Ovary (tissue), 9 donors: ENCODE results near the gene SCO2. TPM values are rescaled to one million over a fixed set of nuclear protein-coding genes. Genes with fewer than 3 reads are reported as not detected.
A peak's percentile ranks its signal among the peaks of the same experiment; 100 is the strongest.

ENCODE experiments used
- DNase-seq, 5 donors: peaks; one replicate each; pipeline ENCODE4 v3.0.0-alpha.2; 2019 to 2020
- H3K27ac ChIP-seq, 2 donors: fragments of 200-600 bp; one replicate each; pipeline versions ENCODE4 v1.5.1 to v1.8.0; 2019 to 2022
- H3K27me3 ChIP-seq: fragments of 200-600 bp; one replicate; pipeline ENCODE4 v1.8.0; 2022
- H3K36me3 ChIP-seq: fragments of 200-600 bp; sonication (generic); one replicate; pipeline ENCODE4 v1.5.1; 2019
- H3K4me1 ChIP-seq: one replicate; pipeline ENCODE4 v1.8.1; 2013; ENCODE audit warnings: mild to moderate bottlenecking, moderate library complexity; ENCODE audit not compliant: insufficient read depth
- H3K4me3 ChIP-seq: fragments of 200-600 bp; sonication (generic); one replicate; pipeline ENCODE4 v1.5.1; 2017
- H3K9me3 ChIP-seq, 2 donors: fragments of 200-600 bp in 1 of 2; sonication (generic) in 1 of 2; one replicate each; pipeline versions ENCODE4 v1.5.1 to v1.8.1; 2013 to 2019; ENCODE audit warnings: mild to moderate bottlenecking in 1 of 2, moderate library complexity in 1 of 2
- EP300 ChIP-seq: sonication (generic); formaldehyde crosslinking; IDR thresholded peaks from one replicate; pipeline ENCODE4 v1.6.1; 2017; ENCODE audit warnings: antibody characterized with exemption
- POLR2A ChIP-seq: fragments of 450-650 bp; IDR thresholded peaks from one replicate; pipeline ENCODE4 v1.6.1; 2017; ENCODE audit warnings: antibody characterized with exemption, mild to moderate bottlenecking, moderate library complexity
- WGBS, 3 donors: extraction: QIAGEN DNeasy Blood & Tissue Kit in 1 of 3; methylation state at CpG; one replicate each; pipeline versions ENCODE4 v1.1.5 to v1.1.7; 2013 to 2017; 5-methylcytosine and 5-hydroxymethylcytosine counted together
- intact Hi-C, 4 donors: fragments of 100-400 bp; cut with DNase I; formaldehyde crosslinking; loops; one replicate each; pipeline versions ENCODE4 v1.11.0 to v1.15.1; 2022 to 2023
- polyA plus RNA-seq, 2 donors: library from polyadenylated mRNA; stranded (reverse); fragments of 200-250 nt in 1 of 2; fragments of 350-450 nt in 1 of 2; fragmentation: Illumina TruSeq in 1 of 2; extraction: RNeasy Lipid Tissue Mini Kit (QIAGEN cat#74804) in 1 of 2; gene quantifications; one replicate each; pipeline ENCODE4 v1.2.3, GENCODE V29; 2013 to 2014
- total RNA-seq, 7 donors: library from RNA; depleted of rRNA in 2 of 7; stranded (reverse); fragments of >200 nt in 2 of 7; fragmentation: NEBNext Ultra II Directional in 3 of 7; extraction: Animal tissue kit (Norgen Biotek cat#: 25700) in 3 of 7; gene quantifications; one replicate each; pipeline versions ENCODE4 v1.1.0 to v1.2.4, GENCODE V29; 2016 to 2023
- TF ChIP-seq, protein P1 (sequence below), 3 donors: fragments of 450-650 bp in 2 of 3; fragments of 200-600 bp in 1 of 3; IDR thresholded peaks; one replicate each; pipeline versions ENCODE4 v1.5.1 to v1.8.0; 2016 to 2022; ENCODE audit warnings: antibody characterized with exemption in 3 of 3, mild to moderate bottlenecking in 1 of 3
- donor health status: DM: no; HTN: no; CAD: no; lungs with moderate emphysema.
- donor health status: DM: no; HTN: no; CAD: no.
- donor health status: Bipolar disorder and iron deficiency.
- donor health status: DM: yes; HTN: yes; CAD: no.
- donor health status: DM: no; HTN: no; CAD: no.
- donor health status: DM: yes; HTN: yes; CAD: no.

The SCO2 gene
- total and polyA plus RNA-seq, 9 donors, result 0.73 to 5.1 (median 0.97) TPM; not detected in 4

DNA sequence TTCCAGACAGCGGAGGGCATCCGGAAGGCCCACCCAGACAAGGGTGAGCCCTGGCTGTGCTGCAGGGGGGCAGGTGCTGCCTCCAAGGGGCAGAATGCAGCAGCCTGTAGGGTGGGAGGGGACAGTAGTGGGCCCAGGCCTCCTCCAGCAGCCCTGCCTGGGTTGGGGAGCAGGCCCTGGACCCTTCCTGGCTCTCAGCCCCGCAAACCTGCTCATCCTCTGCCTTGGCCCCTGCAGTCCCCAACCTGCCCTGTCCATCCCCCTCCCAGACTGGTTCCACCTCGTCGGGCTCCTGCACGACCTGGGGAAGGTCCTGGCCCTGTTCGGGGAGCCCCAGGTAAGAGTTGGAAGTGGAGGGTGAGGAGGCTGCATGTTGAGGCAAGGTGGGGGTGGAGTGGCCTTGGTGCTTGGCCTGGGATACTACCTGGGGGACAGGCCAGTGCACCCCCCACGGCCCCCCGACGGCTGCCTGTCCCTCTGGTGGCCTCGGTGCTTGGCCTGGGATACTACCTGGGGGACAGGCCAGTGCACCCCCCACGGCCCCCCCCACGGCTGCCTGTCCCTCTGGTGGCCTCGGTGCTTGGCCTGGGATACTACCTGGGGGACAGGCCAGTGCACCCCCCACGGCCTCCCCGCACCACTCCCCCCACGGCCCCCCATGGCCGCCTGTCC is 37.3 kb downstream of the SCO2 start:
- DNase-seq, result peak in 2 of 5 donors; percentile 16 to 19
- Histone ChIP-seq H3K4me3 (no peak overlapping the region), H3K27me3 (no peaks in the 10 kb centered on the region), H3K4me1 (no peaks in the 10 kb centered on the region), H3K9me3 (no peaks in the 10 kb centered on the region), H3K27ac (no peak overlapping the region), H3K36me3 (no peaks in the 10 kb centered on the region)
- TF ChIP-seq, protein P1, sequence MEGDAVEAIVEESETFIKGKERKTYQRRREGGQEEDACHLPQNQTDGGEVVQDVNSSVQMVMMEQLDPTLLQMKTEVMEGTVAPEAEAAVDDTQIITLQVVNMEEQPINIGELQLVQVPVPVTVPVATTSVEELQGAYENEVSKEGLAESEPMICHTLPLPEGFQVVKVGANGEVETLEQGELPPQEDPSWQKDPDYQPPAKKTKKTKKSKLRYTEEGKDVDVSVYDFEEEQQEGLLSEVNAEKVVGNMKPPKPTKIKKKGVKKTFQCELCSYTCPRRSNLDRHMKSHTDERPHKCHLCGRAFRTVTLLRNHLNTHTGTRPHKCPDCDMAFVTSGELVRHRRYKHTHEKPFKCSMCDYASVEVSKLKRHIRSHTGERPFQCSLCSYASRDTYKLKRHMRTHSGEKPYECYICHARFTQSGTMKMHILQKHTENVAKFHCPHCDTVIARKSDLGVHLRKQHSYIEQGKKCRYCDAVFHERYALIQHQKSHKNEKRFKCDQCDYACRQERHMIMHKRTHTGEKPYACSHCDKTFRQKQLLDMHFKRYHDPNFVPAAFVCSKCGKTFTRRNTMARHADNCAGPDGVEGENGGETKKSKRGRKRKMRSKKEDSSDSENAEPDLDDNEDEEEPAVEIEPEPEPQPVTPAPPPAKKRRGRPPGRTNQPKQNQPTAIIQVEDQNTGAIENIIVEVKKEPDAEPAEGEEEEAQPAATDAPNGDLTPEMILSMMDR (IDR thresholded peaks at IDR 0.05), result no peak
- TF ChIP-seq EP300, result no peak
- TF ChIP-seq POLR2A, result no peak
- intact Hi-C loops, result no loop called here
- 69 to 80% (median 76%) methylated on average over 11 to 18 of the region's 18 CpGs for WGBS, 3 donors

DNA sequence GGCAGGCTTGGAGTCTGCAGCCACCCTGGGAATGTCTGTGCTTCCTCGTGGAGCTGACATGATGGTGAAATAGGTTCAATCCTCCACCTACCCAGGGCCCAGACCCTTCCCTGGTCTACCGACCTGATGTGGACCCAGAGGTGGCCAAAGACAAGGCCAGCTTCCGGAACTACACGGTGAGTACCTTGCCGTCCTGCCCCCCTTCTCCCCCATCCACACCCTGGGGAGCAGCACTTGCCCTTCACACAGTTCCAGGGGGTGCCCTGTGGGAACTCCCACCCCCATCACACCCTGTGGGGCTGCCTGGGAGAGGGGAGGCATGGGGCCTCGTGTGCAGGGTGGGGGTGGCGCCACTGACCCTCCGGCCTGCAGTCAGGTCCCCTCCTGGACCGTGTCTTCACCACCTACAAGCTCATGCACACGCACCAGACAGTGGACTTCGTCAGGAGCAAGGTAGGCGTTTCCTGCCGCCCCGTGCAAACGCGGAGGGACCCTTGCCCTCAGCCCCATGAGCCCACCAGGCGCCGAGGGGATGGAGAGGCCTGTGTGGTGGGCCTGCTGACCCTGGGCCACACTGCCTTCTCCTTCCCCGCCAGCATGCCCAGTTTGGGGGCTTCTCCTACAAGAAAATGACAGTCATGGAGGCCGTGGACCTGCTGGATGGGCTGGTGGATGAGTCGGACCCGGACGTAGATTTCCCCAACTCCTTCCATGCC is 38.0 kb downstream of the SCO2 start:
- no peak overlapping the region for H3K4me3 ChIP-seq
- H3K27me3 ChIP-seq, result no peaks in the 10 kb centered on the region
- TF ChIP-seq POLR2A (no peak), EP300 (no peak)
- TF ChIP-seq, protein P1 (IDR thresholded peaks at IDR 0.05), result no peak
- no peaks in the 10 kb centered on the region for H3K4me1 ChIP-seq
- no peaks in the 10 kb centered on the region for H3K9me3 ChIP-seq
- H3K27ac ChIP-seq, result no peak overlapping the region
- intact Hi-C loops, result no loop called here
- 77 to 83% (median 78%) methylated on average over 22 to 23 of the region's 23 CpGs for WGBS, 3 donors
- peak in 1 of 5 donors; percentile 10 for DNase-seq
- H3K36me3 ChIP-seq, result no peaks in the 10 kb centered on the region

DNA sequence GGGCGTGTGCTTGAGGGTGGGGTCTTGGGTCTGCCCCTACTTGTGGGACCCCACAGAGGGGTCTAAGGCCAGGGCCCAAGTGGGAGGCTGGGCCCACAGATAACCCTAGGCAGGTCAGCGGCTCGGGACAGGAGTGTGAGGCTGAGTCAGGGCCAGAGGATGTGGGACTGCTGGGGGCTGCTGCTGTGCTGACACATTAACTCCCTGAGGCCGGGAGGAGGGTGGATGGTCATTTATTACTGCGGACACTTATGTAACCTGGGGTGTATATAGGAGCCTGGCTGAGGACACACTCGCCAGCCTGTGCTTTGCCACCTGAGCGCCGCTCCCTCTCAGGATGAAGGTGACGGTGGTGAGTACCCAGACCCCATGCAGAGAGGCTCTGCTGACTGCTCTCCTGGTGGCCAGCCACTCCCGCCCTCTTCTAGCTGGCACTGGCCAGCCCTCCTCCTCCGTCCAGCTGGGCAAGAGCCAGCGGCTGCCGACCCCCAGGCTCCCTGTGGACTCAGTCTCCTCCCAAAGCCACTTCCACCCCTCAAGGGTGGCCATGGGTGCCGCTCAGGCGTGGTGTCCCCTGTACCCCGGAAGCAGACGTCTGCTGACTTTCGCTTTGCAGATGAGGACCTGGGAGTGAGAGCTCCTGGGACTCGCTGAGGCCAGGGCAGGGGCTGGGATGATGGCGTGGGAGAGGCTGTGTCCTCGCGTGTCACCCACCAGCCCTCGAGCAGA is 38.7 kb downstream of the SCO2 start, which contains the start of gene MIOX:
Gene MIOX, plus strand, starts transcription at position 299 of the 729 bp plus-strand sequence. Its CDS starts 39 bp downstream, at position 338.
- peak in 1 of 5 donors; percentile 16 for DNase-seq
- WGBS, 3 donors, result 70 to 72% (median 71%) methylated on average over 21 to 23 of the region's 23 CpGs
- TF ChIP-seq EP300 (no peak), POLR2A (no peak)
- TF ChIP-seq, protein P1 (IDR thresholded peaks at IDR 0.05), result no peak
- Histone ChIP-seq H3K36me3 (no peaks in the 10 kb centered on the region), H3K4me1 (no peaks in the 10 kb centered on the region), H3K9me3 (no peaks in the 10 kb centered on the region), H3K27ac (no peak within 1 kb of the TSS), H3K4me3 (no peak within 1 kb of the TSS), H3K27me3 (peaks cover 1% of the 10 kb centered on the region)
- intact Hi-C loops, result no loop called here
